B cell (primary cell): ENCODE results near the gene TMPRSS9. TPM values are rescaled to one million over a fixed set of nuclear protein-coding genes. Genes with fewer than 3 reads are reported as not detected.
A peak's percentile ranks its signal among the peaks of the same experiment; 100 is the strongest.

ENCODE experiments used
- ATAC-seq: fragments of 200-7000 bp; cut with Tn5 transposase; one replicate; pipeline ENCODE4 v1.10.0; 2021; ENCODE audit warnings: low read depth, mild to moderate bottlenecking, moderate number of reproducible peaks, moderate library complexity
- CTCF ChIA-PET: fragments of 350-600 bp; sonication (Branson Sonifier 250); formaldehyde crosslinking; loops from one replicate; lab custom pipeline; 2021; ENCODE audit warnings: antibody characterized with exemption, inconsistent platforms; lab: Charles Lee
- POLR2A ChIA-PET: fragments of 350-600 bp; sonication (Branson Sonifier 250); formaldehyde crosslinking; loops from one replicate; lab custom pipeline; 2021; ENCODE audit warnings: antibody characterized with exemption; lab: Charles Lee
- DNase-seq: peaks from one replicate; pipeline ENCODE4 v3.0.0; 2013
- H2AFZ ChIP-seq: 2 replicates; pipeline ENCODE4 v1.6.1; 2012; ENCODE audit warnings: mild to moderate bottlenecking, low read depth, low read length; ENCODE audit not compliant: insufficient read depth, poor library complexity, severe bottlenecking
- H3K27ac ChIP-seq, 2 donors: 1 replicate in 1 of 2; 2 replicates in 1 of 2; pipeline ENCODE4 v1.5.1; 2012 to 2013; ENCODE audit warnings: low read length in 2 of 2, mild to moderate bottlenecking in 2 of 2, moderate library complexity in 1 of 2
- H3K27me3 ChIP-seq, 4 experiments: fragments of 200-600 bp in 1 of 4; sonication (generic) in 1 of 4; replicated peaks in 1 of 4; 1 replicate in 2 of 4; 2 replicates in 2 of 4; pipeline versions ENCODE4 v1.6.1 to v1.7.0; 2013 to 2016; ENCODE audit warnings: low read length in 3 of 4, mild to moderate bottlenecking in 2 of 4, mixed read lengths in 1 of 4, moderate library complexity in 1 of 4; ENCODE audit not compliant: insufficient read depth in 4 of 4, control insufficient read depth in 3 of 4; ENCODE audit errors: control extremely low read depth in 1 of 4
- H3K36me3 ChIP-seq, 2 experiments: replicated peaks in 1 of 2; 1 replicate in 1 of 2; 2 replicates in 1 of 2; pipeline versions ENCODE4 v1.6.1 to v1.7.1; 2013; ENCODE audit warnings: low read length in 1 of 2; ENCODE audit not compliant: insufficient read depth in 2 of 2, control insufficient read depth in 1 of 2; ENCODE audit errors: control extremely low read depth in 1 of 2, extremely low read depth in 1 of 2
- H3K4me1 ChIP-seq, 2 donors: fragments of 200-600 bp in 1 of 2; sonication (generic) in 1 of 2; 1 replicate in 1 of 2; 2 replicates in 1 of 2; pipeline versions ENCODE4 v1.5.1 to v1.6.1; 2013 to 2017; ENCODE audit warnings: low read length in 2 of 2; ENCODE audit not compliant: control insufficient read depth in 2 of 2, insufficient read depth in 2 of 2
- H3K4me2 ChIP-seq: replicated peaks from 2 replicates; pipeline ENCODE3; 2012; ENCODE audit warnings: mild to moderate bottlenecking, low read depth, low read length; ENCODE audit not compliant: poor library complexity, severe bottlenecking
- H3K4me3 ChIP-seq, 5 experiments: fragments of 200-600 bp in 1 of 5; sonication (generic) in 1 of 5; 1 replicate in 3 of 5; 2 replicates in 2 of 5; pipeline versions ENCODE4 v1.5.1 to v1.7.0; 2011 to 2016; ENCODE audit warnings: low read length in 4 of 5, mild to moderate bottlenecking in 4 of 5, low read depth in 2 of 5, control low read depth in 1 of 5, moderate library complexity in 1 of 5; ENCODE audit not compliant: insufficient read depth in 1 of 5; ENCODE audit errors: control extremely low read depth in 1 of 5, extremely low read depth in 1 of 5
- H3K79me2 ChIP-seq: fragments of 200-600 bp; sonication (generic); one replicate; pipeline ENCODE4 v1.6.0; 2016; ENCODE audit warnings: low read length; ENCODE audit not compliant: control insufficient read depth, insufficient read depth
- H3K9ac ChIP-seq: fragments of 200-600 bp; sonication (generic); 2 replicates; pipeline ENCODE4 v1.6.1; 2017; ENCODE audit warnings: mild to moderate bottlenecking, low read length, moderate library complexity
- H3K9me3 ChIP-seq, 3 donors: one replicate each; pipeline versions ENCODE4 v1.6.1 to v1.7.1; 2013; ENCODE audit warnings: low read length in 2 of 3; ENCODE audit not compliant: control insufficient read depth in 2 of 3, insufficient read depth in 1 of 3; ENCODE audit errors: control extremely low read depth in 1 of 3
- H4K20me1 ChIP-seq: 2 replicates; pipeline ENCODE4 v1.6.0; 2012; ENCODE audit warnings: mild to moderate bottlenecking, low read length; ENCODE audit not compliant: insufficient read depth, control insufficient read depth, poor library complexity, severe bottlenecking
- H3K27ac Mint-ChIP-seq: one replicate; pipeline ENCODE4 v1.8.0; 2021; ENCODE audit warnings: mixed read lengths
- H3K27me3 Mint-ChIP-seq: one replicate; pipeline ENCODE4 v1.8.0; 2021; ENCODE audit warnings: mixed read lengths
- H3K4me1 Mint-ChIP-seq: one replicate; pipeline ENCODE4 v1.8.0; 2021; ENCODE audit warnings: mixed read lengths
- H3K4me3 Mint-ChIP-seq: one replicate; pipeline ENCODE4 v1.8.0; 2021; ENCODE audit warnings: mixed read lengths
- H3K9me3 Mint-ChIP-seq: one replicate; pipeline ENCODE4 v1.8.0; 2022; ENCODE audit warnings: mixed read lengths; ENCODE audit not compliant: insufficient read depth
- CTCF ChIP-seq: fragments of 200-600 bp; IDR thresholded peaks from one replicate; pipeline ENCODE4 v1.8.0; 2022; ENCODE audit warnings: antibody characterized with exemption, mild to moderate bottlenecking
- EZH2 ChIP-seq: IDR thresholded peaks from 2 replicates; pipeline ENCODE4 v1.6.1; 2012; ENCODE audit warnings: borderline replicate concordance, low read depth, mild to moderate bottlenecking, moderate library complexity, low read length; ENCODE audit not compliant: insufficient read depth, poor library complexity, severe bottlenecking
- WGBS: methylation state at CpG from one replicate; pipeline ENCODE4 v1.1.5; 2013; ENCODE audit warnings: missing lambda C conversion rate; ENCODE audit not compliant: insufficient coverage; 5-methylcytosine and 5-hydroxymethylcytosine counted together
- intact Hi-C: fragments of 100-400 bp; cut with micrococcal nuclease; formaldehyde crosslinking; loops from one replicate; pipeline ENCODE4 v1.10.0; 2022
- polyA plus RNA-seq: library from polyadenylated mRNA; depleted of rRNA; stranded (reverse); fragments of >200 nt; gene quantifications from 2 replicates; pipeline ENCODE4 v1.2.3, GENCODE V29; 2012
- total RNA-seq, 2 donors: library from RNA; stranded (reverse); fragments of 120-200 nt in 1 of 2; gene quantifications; 1 replicate in 1 of 2; 2 replicates in 1 of 2; pipeline versions ENCODE4 v1.2.3 to v1.2.4, GENCODE V29; 2013 to 2022

The TMPRSS9 gene
- total and polyA plus RNA-seq, 2 donors (not counting 1 experiment from before 2014, with no cell fraction given): not detected

- CTCF ChIA-PET: interaction anchor here (0.7 to 5.1 kb wide), 4 partner anchors 12 to 173 kb away, joined by 3 to 24 read pairs (median 6); no protein-coding TSS in a partner anchor
- Histone ChIP-seq H3K27ac (peak overlapping the region; percentile 71 to 90), H3K36me3 (peaks cover 0 to 22% of the 10 kb centered on the region in 2 experiments), H3K4me3 (peak overlapping the region; percentile 66 to 97 (median 92)), H3K79me2 (peaks cover 95% of the 10 kb centered on the region), H3K27me3 (no peaks in the 10 kb centered on the region), H3K9ac (peak overlapping the region; percentile 83), H3K9me3 (no peaks in the 10 kb centered on the region), H3K4me2 (peak overlapping the region; percentile 95), H2AFZ (peak overlapping the region; percentile 84), H3K4me1 (peaks cover 75 to 87% of the 10 kb centered on the region in 2 donors), H4K20me1 (peaks cover 5% of the 10 kb centered on the region)
- no peak for ATAC-seq
- Mint-ChIP-seq H3K27me3 (no peaks in the 10 kb centered on the region), H3K4me1 (peaks cover 77% of the 10 kb centered on the region), H3K27ac (peak overlapping the region; percentile 98), H3K4me3 (peak overlapping the region; percentile 96), H3K9me3 (no peaks in the 10 kb centered on the region)
- intact Hi-C loops: no loop called here
- 0% methylated on average over 9 of the region's 18 CpGs for WGBS
- POLR2A ChIA-PET: interaction anchor here (0.6 to 3.7 kb wide), 5 partner anchors 11 to 297 kb away, joined by 3 to 25 read pairs (median 5); no protein-coding TSS in a partner anchor
- DNase-seq: peak; percentile 80
- TF ChIP-seq EZH2: no peak
- TF ChIP-seq CTCF: no peak
These were observed 32.2 kb upstream of the TMPRSS9 start for GRCh38 chr19:2327773-2328400.
